ENCODE data around the gene AKR1C4. TPM values are rescaled to one million over a fixed set of nuclear protein-coding genes. Genes with fewer than 3 reads are reported as not detected.
"Not testable (repeated sequence)": the region's sequence is repeated elsewhere in the genome, so short reads cannot be mapped to it uniquely, and the experiment has no call there.

Gene AKR1C4
- total and polyA plus RNA-seq, 8 donors: not detected

DNA sequence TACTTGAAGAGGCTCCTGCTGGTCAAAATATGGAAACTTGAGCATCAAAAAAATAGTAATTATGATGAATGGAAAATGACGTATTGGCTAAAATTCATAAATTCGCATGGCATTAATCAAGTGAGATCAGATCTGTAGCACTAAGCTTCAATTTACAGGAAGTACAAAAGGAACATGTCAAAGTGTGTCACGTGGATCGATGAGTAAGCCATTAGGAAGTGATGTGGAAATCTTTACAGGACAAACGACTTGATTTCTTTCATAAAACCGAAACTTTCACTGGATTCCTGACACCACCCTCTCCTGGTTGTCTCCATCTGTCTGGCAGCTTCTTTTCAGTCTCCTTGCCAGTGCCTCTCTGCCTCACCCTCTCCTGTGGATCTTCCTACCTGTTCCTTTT lies 37.5 kb upstream of the AKR1C4 start:
- no peak for DNase-seq
- H3K27ac ChIP-seq: no peak overlapping the region
- H3K36me3 ChIP-seq: no peaks in the 10 kb centered on the region
- no peak for TF ChIP-seq EP300 (IDR thresholded peaks at IDR 0.05)
- TF ChIP-seq, protein P1, sequence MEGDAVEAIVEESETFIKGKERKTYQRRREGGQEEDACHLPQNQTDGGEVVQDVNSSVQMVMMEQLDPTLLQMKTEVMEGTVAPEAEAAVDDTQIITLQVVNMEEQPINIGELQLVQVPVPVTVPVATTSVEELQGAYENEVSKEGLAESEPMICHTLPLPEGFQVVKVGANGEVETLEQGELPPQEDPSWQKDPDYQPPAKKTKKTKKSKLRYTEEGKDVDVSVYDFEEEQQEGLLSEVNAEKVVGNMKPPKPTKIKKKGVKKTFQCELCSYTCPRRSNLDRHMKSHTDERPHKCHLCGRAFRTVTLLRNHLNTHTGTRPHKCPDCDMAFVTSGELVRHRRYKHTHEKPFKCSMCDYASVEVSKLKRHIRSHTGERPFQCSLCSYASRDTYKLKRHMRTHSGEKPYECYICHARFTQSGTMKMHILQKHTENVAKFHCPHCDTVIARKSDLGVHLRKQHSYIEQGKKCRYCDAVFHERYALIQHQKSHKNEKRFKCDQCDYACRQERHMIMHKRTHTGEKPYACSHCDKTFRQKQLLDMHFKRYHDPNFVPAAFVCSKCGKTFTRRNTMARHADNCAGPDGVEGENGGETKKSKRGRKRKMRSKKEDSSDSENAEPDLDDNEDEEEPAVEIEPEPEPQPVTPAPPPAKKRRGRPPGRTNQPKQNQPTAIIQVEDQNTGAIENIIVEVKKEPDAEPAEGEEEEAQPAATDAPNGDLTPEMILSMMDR (IDR thresholded peaks at IDR 0.05): no peak
- no peak for TF ChIP-seq POLR2AphosphoS5 (IDR thresholded peaks at IDR 0.05)
- no peak for TF ChIP-seq POLR2A (IDR thresholded peaks at IDR 0.05)
- no peaks in the 10 kb centered on the region for H3K27me3 ChIP-seq
- H3K4me1 ChIP-seq: no peaks in the 10 kb centered on the region
- WGBS, 5 donors: 80 to 88% (median 84%) methylated on average over 6 of the region's 6 CpGs
- peaks cover 0 to 40% (median 22%) of the 10 kb centered on the region in 4 donors for H3K9me3 ChIP-seq
- no peak overlapping the region for H3K4me3 ChIP-seq
- intact Hi-C loops (cut with DNase I; ENCODE audit: low total_unique reads): no loop called here

DNA sequence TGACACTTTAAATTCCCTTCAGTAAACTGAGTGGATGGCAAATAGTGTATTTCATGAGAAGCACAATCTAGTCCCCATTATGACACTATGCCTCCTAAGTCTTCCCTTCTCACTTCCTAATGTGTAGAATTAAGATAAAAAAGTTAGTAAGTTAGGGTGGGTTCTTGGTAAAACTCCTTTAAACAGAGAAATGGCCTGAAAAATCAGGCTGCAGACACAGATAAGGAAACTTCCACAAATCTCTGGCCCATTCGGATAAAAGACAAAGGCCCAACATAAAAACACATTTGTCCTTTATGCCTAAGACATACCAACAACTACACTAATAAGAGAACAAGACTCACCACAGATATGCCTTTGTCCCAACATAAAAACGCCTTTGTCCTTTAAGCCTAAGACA lies 33.1 kb upstream of the AKR1C4 start:
- H3K9me3 ChIP-seq: peaks cover 16 to 81% (median 58%) of the 10 kb centered on the region in 4 donors
- no peak for DNase-seq
- H3K27me3 ChIP-seq: no peaks in the 10 kb centered on the region
- H3K4me1 ChIP-seq: no peaks in the 10 kb centered on the region
- no peaks in the 10 kb centered on the region for H3K36me3 ChIP-seq
- H3K27ac ChIP-seq: no peak overlapping the region
- no peak overlapping the region for H3K4me3 ChIP-seq
- TF ChIP-seq POLR2A (IDR thresholded peaks at IDR 0.05) (no peak), POLR2AphosphoS5 (IDR thresholded peaks at IDR 0.05) (no peak), EP300 (IDR thresholded peaks at IDR 0.05) (no peak)
- TF ChIP-seq, protein P1 (IDR thresholded peaks at IDR 0.05): no peak
- 54 to 69% (median 65%) methylated on average over 2 of the region's 2 CpGs for WGBS, 5 donors
- intact Hi-C loops (cut with DNase I; ENCODE audit: low total_unique reads): no loop called here

DNA sequence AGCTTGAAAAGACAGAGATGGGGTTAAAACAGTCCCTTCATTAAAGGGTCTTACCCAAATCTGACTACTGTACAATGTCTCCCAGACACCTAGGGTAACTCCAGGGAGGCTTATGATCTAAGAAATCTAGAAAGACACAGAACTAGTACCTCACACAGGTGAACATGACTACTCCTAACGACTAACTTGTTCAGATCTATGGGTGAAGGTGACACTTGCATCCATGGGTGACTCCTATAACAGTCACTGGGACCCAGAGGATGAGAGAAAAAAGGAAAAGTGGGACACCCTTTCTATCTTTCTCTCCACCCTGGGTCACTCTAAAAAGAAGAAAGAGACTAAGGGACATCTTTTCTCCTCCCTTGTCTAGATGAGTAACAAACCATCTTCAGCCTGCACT lies 30.9 kb upstream of the AKR1C4 start:
- Histone ChIP-seq H3K9me3 (peaks cover 16 to 85% (median 60%) of the 10 kb centered on the region in 4 donors), H3K27me3 (no peaks in the 10 kb centered on the region), H3K27ac (no peak overlapping the region), H3K36me3 (no peaks in the 10 kb centered on the region), H3K4me3 (no peak overlapping the region), H3K4me1 (no peaks in the 10 kb centered on the region)
- no peak for TF ChIP-seq POLR2A (IDR thresholded peaks at IDR 0.05)
- no peak for TF ChIP-seq EP300 (IDR thresholded peaks at IDR 0.05)
- no peak for TF ChIP-seq POLR2AphosphoS5 (IDR thresholded peaks at IDR 0.05)
- TF ChIP-seq, protein P1 (IDR thresholded peaks at IDR 0.05): no peak
- 0 to 21% (median 7%) methylated on average over 1 of the region's 1 CpG for WGBS, 5 donors
- no peak for DNase-seq
- intact Hi-C loops (cut with DNase I; ENCODE audit: low total_unique reads): no loop called here

DNA sequence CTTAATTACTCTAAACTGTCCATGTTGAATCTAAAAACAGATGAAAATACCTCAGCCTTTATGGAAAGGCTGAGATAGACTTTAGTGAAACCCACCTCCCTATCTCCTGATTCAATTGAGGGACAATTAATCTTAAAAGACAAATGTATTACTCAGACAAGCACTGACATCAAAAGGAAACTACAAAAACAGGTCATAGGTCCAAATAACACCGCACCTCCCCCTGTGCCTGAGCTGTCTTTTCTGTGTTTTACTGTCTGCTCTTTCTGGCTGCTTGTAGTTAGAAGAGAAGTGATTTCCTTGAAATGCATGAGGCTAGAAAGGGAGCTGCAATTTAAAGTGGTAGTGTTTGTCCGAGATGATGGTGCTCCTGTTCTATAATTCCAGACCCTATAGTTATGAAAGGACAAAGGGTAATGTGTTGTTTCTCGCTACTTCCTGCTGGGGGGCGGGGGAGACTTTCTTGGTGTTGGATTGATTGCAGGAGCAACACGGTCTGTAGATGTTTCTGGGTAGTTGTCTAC lies 27.7 kb upstream of the AKR1C4 start:
- peaks cover 16 to 58% (median 38%) of the 10 kb centered on the region in 4 donors for H3K9me3 ChIP-seq
- TF ChIP-seq, protein P1 (IDR thresholded peaks at IDR 0.05): no peak
- TF ChIP-seq POLR2AphosphoS5 (IDR thresholded peaks at IDR 0.05): no peak
- no peak for TF ChIP-seq EP300 (IDR thresholded peaks at IDR 0.05)
- TF ChIP-seq POLR2A (IDR thresholded peaks at IDR 0.05): no peak
- H3K4me1 ChIP-seq: no peaks in the 10 kb centered on the region
- no peaks in the 10 kb centered on the region for H3K36me3 ChIP-seq
- H3K27me3 ChIP-seq: no peaks in the 10 kb centered on the region
- H3K27ac ChIP-seq: no peak overlapping the region
- H3K4me3 ChIP-seq: no peak overlapping the region
- DNase-seq: no peak
- 60 to 82% (median 76%) methylated on average over 5 of the region's 5 CpGs for WGBS, 5 donors
- intact Hi-C loops (cut with DNase I; ENCODE audit: low total_unique reads): no loop called here

DNA sequence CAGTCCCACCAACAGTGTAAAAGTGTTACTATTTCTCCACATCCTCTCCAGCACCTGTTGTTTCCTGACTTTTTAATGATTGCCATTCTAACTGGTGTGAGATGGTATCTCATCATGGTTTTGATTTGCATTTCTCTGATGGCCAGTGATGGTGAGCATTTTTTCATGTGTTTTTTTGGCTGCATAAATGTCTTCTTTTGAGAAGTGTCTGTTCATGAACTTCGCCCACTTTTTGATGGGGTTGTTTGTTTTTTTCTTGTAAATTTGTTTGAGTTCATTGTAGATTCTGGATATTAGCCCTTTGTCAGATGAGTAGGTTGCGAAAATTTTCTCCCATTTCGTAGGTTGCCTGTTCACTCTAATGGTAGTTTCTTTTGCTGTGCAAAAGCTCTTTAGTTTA lies 21.1 kb upstream of the AKR1C4 start:
- H3K4me3 ChIP-seq; H3K9me3 ChIP-seq; H3K27me3 ChIP-seq; H3K36me3 ChIP-seq; DNase-seq; H3K4me1 ChIP-seq; H3K27ac ChIP-seq; intact Hi-C loops (cut with DNase I; ENCODE audit: low total_unique reads): not testable (repeated sequence)
- WGBS, 5 donors: 80 to 98% (median 91%) methylated on average over 1 to 3 of the region's 3 CpGs

DNA sequence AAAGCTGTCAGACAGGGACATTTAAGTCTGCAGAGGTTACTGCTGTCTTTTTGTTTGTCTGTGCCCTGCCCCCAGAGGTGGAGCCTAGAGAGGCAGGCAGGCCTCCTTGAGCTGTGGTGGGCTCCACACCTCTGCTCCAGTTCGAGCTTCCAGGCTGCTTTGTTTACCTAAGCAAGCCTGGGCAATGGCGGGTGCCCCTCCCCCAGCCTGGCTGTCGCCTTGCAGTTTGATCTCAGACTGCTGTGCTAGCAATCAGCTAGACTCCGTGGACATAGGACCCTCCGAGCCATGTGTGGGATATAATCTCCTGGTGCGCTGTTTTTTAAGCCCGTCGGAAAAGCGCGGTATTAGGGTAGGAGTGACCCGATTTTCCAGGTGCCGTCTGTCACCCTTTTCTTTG lies 16.1 kb upstream of the AKR1C4 start:
- H3K4me1 ChIP-seq; H3K27ac ChIP-seq; DNase-seq; intact Hi-C loops (cut with DNase I; ENCODE audit: low total_unique reads); H3K27me3 ChIP-seq; H3K4me3 ChIP-seq; H3K9me3 ChIP-seq; H3K36me3 ChIP-seq: not testable (repeated sequence)
- 85 to 94% (median 87%) methylated on average over 12 of the region's 12 CpGs for WGBS, 5 donors
